ENCODE results near the gene AUTS2. TPM values are rescaled to one million over a fixed set of nuclear protein-coding genes. Genes with fewer than 3 reads are reported as not detected.

The AUTS2 gene
- polyA plus RNA-seq, 1 donor from 2014 or later, result 97.3 TPM

DNA sequence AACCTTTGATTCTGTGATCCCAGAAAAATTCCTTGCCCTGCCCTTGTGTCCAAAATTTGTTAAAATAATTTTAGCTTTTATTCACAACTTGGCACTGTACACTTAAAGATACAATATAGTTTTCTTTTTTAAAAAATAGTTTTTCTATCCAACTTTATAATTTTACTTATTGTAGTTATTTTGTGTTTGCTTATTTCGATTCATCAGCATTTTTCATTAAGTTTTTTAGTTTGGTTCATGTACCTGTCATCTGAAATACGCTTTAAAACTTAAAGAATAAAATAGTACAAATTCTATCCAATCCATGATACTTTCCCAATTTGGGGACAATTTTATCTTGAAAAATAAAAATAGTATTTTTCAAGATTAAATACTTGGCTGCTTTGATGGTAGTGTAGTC, 514.8 kb downstream of the AUTS2 start:
- Histone ChIP-seq H3K27ac (ENCODE audit: low read length) (no peak overlapping the region), H3K79me2 (replicated peaks; ENCODE audit: insufficient read depth, low read length) (peaks cover 13% of the 10 kb centered on the region), H3K9me2 (ENCODE audit: insufficient read depth, low read length) (no peaks in the 10 kb centered on the region), H3K9me3 (ENCODE audit: low read length) (no peaks in the 10 kb centered on the region), H4K20me1 (ENCODE audit: insufficient read depth) (no peaks in the 10 kb centered on the region), H3K36me3 (ENCODE audit: insufficient read depth, low read length) (no peaks in the 10 kb centered on the region), H2AFZ (ENCODE audit: low read depth, low read length) (no peak overlapping the region), H3K27me3 (ENCODE audit: insufficient read depth, low read depth, low read length) (no peaks in the 10 kb centered on the region), H3K4me3 (ENCODE audit: low read length) (no peak overlapping the region), H3K9ac (ENCODE audit: low read length) (no peak overlapping the region), H3F3A (ENCODE audit: insufficient read depth, low read length, poor library complexity, severe bottlenecking) (no peaks in the 10 kb centered on the region), H3K4me2 (ENCODE audit: low read length) (no peak overlapping the region)
- TF ChIP-seq, protein P1, sequence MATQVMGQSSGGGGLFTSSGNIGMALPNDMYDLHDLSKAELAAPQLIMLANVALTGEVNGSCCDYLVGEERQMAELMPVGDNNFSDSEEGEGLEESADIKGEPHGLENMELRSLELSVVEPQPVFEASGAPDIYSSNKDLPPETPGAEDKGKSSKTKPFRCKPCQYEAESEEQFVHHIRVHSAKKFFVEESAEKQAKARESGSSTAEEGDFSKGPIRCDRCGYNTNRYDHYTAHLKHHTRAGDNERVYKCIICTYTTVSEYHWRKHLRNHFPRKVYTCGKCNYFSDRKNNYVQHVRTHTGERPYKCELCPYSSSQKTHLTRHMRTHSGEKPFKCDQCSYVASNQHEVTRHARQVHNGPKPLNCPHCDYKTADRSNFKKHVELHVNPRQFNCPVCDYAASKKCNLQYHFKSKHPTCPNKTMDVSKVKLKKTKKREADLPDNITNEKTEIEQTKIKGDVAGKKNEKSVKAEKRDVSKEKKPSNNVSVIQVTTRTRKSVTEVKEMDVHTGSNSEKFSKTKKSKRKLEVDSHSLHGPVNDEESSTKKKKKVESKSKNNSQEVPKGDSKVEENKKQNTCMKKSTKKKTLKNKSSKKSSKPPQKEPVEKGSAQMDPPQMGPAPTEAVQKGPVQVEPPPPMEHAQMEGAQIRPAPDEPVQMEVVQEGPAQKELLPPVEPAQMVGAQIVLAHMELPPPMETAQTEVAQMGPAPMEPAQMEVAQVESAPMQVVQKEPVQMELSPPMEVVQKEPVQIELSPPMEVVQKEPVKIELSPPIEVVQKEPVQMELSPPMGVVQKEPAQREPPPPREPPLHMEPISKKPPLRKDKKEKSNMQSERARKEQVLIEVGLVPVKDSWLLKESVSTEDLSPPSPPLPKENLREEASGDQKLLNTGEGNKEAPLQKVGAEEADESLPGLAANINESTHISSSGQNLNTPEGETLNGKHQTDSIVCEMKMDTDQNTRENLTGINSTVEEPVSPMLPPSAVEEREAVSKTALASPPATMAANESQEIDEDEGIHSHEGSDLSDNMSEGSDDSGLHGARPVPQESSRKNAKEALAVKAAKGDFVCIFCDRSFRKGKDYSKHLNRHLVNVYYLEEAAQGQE (IDR thresholded peaks at IDR 0.05; ENCODE audit: borderline replicate concordance), result no peak
- TF ChIP-seq EZH2 (IDR thresholded peaks at IDR 0.05; ENCODE audit: borderline replicate concordance, insufficient read depth, low read length, poor library complexity, severe bottlenecking), result no peak
- no peak for TF ChIP-seq MXI1 (conservative IDR thresholded peaks at IDR 0.05; ENCODE audit: poor library complexity, severe bottlenecking)
- no peak for TF ChIP-seq EP300 (conservative IDR thresholded peaks at IDR 0.05; ENCODE audit: poor library complexity, severe bottlenecking)
- no peak for TF ChIP-seq SMC3 (conservative IDR thresholded peaks at IDR 0.05; ENCODE audit: poor library complexity)
- no peak for TF ChIP-seq POLR2AphosphoS5 (IDR thresholded peaks at IDR 0.05)
- no peak for TF ChIP-seq RAD21 (conservative IDR thresholded peaks at IDR 0.05)
- TF ChIP-seq TAF1 (IDR thresholded peaks at IDR 0.05; ENCODE audit: low read depth), result no peak
- TF ChIP-seq, protein P2, sequence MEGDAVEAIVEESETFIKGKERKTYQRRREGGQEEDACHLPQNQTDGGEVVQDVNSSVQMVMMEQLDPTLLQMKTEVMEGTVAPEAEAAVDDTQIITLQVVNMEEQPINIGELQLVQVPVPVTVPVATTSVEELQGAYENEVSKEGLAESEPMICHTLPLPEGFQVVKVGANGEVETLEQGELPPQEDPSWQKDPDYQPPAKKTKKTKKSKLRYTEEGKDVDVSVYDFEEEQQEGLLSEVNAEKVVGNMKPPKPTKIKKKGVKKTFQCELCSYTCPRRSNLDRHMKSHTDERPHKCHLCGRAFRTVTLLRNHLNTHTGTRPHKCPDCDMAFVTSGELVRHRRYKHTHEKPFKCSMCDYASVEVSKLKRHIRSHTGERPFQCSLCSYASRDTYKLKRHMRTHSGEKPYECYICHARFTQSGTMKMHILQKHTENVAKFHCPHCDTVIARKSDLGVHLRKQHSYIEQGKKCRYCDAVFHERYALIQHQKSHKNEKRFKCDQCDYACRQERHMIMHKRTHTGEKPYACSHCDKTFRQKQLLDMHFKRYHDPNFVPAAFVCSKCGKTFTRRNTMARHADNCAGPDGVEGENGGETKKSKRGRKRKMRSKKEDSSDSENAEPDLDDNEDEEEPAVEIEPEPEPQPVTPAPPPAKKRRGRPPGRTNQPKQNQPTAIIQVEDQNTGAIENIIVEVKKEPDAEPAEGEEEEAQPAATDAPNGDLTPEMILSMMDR (IDR thresholded peaks at IDR 0.05; ENCODE audit: poor library complexity, severe bottlenecking), result no peak

DNA sequence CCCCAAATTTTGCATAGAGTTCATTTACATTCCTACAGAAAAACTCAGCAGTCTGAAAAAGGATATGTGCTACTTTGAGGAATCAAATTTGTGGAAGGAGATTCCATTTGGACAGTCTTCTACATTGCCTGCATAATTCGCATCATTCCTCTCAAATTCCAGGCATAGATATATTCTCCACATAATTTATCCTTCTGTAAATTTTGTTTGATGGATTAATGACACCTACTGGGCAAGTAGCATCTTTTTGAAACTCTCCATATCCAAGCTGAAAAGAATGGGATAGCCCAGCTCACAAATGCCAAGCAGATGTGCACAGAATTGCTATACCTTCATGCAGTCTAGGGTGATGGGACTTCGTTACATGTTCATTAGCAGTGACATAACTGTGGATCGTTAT, 515.3 kb downstream of the AUTS2 start:
- TF ChIP-seq MXI1 (conservative IDR thresholded peaks at IDR 0.05; ENCODE audit: poor library complexity, severe bottlenecking) (no peak), EZH2 (IDR thresholded peaks at IDR 0.05; ENCODE audit: borderline replicate concordance, insufficient read depth, low read length, poor library complexity, severe bottlenecking) (no peak), RAD21 (conservative IDR thresholded peaks at IDR 0.05) (no peak), SMC3 (conservative IDR thresholded peaks at IDR 0.05; ENCODE audit: poor library complexity) (no peak), EP300 (conservative IDR thresholded peaks at IDR 0.05; ENCODE audit: poor library complexity, severe bottlenecking) (no peak), POLR2AphosphoS5 (IDR thresholded peaks at IDR 0.05) (no peak), TAF1 (IDR thresholded peaks at IDR 0.05; ENCODE audit: low read depth) (no peak)
- TF ChIP-seq, protein P2 (IDR thresholded peaks at IDR 0.05; ENCODE audit: poor library complexity, severe bottlenecking), result no peak
- TF ChIP-seq, protein P1 (IDR thresholded peaks at IDR 0.05; ENCODE audit: borderline replicate concordance), result no peak
- H3F3A ChIP-seq (ENCODE audit: insufficient read depth, low read length, poor library complexity, severe bottlenecking), result no peaks in the 10 kb centered on the region
- no peaks in the 10 kb centered on the region for H3K9me2 ChIP-seq (ENCODE audit: insufficient read depth, low read length)
- no peak overlapping the region for H2AFZ ChIP-seq (ENCODE audit: low read depth, low read length)
- no peaks in the 10 kb centered on the region for H3K9me3 ChIP-seq (ENCODE audit: low read length)
- H3K9ac ChIP-seq (ENCODE audit: low read length), result no peak overlapping the region
- H4K20me1 ChIP-seq (ENCODE audit: insufficient read depth), result no peaks in the 10 kb centered on the region
- no peak overlapping the region for H3K4me3 ChIP-seq (ENCODE audit: low read length)
- peaks cover 12% of the 10 kb centered on the region for H3K79me2 ChIP-seq (replicated peaks; ENCODE audit: insufficient read depth, low read length)
- no peaks in the 10 kb centered on the region for H3K36me3 ChIP-seq (ENCODE audit: insufficient read depth, low read length)
- no peak overlapping the region for H3K27ac ChIP-seq (ENCODE audit: low read length)
- no peak overlapping the region for H3K4me2 ChIP-seq (ENCODE audit: low read length)
- H3K27me3 ChIP-seq (ENCODE audit: insufficient read depth, low read depth, low read length), result no peaks in the 10 kb centered on the region
